WTC11 (cell line): ENCODE results near the gene COBL.

Source experiments
- NFATC4 ChIP-seq: fragments of 250-450 bp; sonication (Bioruptor Pico); IDR thresholded peaks from 2 replicates; pipeline ENCODE4 v1.9.0; 2021; ENCODE audit warnings: mild to moderate bottlenecking
- TF ChIP-seq, protein P1 (sequence below): fragments of 200-600 bp; IDR thresholded peaks from 2 replicates; pipeline ENCODE4 v1.8.0; 2022; ENCODE audit warnings: antibody characterized with exemption

DNA sequence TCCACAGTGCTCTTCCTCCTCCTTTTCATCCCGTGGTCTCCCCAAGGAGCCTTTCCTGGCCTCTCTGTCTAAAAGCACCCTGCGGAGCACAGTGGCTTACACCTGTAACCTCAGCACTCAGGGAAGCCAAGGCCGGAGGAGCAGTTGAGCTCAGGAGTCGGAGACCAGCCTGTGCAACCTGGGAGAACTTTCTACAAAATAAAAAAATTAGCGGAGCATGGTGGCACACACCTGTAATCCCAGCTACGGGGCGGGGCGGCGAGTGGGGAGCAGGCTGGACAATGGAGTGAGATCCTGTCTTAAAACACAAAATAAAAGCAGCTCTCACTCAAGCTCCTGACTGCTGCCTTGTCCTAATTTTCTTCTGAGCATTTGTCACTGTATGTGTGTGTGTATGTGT, 1.4 kb upstream of the COBL start:
- TF ChIP-seq, protein P1, sequence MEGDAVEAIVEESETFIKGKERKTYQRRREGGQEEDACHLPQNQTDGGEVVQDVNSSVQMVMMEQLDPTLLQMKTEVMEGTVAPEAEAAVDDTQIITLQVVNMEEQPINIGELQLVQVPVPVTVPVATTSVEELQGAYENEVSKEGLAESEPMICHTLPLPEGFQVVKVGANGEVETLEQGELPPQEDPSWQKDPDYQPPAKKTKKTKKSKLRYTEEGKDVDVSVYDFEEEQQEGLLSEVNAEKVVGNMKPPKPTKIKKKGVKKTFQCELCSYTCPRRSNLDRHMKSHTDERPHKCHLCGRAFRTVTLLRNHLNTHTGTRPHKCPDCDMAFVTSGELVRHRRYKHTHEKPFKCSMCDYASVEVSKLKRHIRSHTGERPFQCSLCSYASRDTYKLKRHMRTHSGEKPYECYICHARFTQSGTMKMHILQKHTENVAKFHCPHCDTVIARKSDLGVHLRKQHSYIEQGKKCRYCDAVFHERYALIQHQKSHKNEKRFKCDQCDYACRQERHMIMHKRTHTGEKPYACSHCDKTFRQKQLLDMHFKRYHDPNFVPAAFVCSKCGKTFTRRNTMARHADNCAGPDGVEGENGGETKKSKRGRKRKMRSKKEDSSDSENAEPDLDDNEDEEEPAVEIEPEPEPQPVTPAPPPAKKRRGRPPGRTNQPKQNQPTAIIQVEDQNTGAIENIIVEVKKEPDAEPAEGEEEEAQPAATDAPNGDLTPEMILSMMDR: no peak
- TF ChIP-seq NFATC4 (CRISPR knock-in tag): no peak
